DND-41 (cell line): ENCODE measurements around the gene ATP6V0D1.

ENCODE experiments used
- EZH2 ChIP-seq: IDR thresholded peaks from 3 replicates; pipeline ENCODE4 v1.6.1; 2012; ENCODE audit warnings: borderline replicate concordance, low read depth, mild to moderate bottlenecking, moderate library complexity, low read length, inconsistent platforms; ENCODE audit not compliant: severe bottlenecking
- TF ChIP-seq, protein P1 (sequence below): IDR thresholded peaks from 2 replicates; pipeline ENCODE4 v1.5.1; 2012; ENCODE audit warnings: borderline replicate concordance, low read length, moderate library complexity, mild to moderate bottlenecking; ENCODE audit not compliant: poor library complexity, severe bottlenecking; ENCODE audit errors: extremely low read depth

GRCh38 chr16:67419502-67419901 lies 61.5 kb downstream of the ATP6V0D1 start:
- no peak for TF ChIP-seq EZH2
- TF ChIP-seq, protein P1, sequence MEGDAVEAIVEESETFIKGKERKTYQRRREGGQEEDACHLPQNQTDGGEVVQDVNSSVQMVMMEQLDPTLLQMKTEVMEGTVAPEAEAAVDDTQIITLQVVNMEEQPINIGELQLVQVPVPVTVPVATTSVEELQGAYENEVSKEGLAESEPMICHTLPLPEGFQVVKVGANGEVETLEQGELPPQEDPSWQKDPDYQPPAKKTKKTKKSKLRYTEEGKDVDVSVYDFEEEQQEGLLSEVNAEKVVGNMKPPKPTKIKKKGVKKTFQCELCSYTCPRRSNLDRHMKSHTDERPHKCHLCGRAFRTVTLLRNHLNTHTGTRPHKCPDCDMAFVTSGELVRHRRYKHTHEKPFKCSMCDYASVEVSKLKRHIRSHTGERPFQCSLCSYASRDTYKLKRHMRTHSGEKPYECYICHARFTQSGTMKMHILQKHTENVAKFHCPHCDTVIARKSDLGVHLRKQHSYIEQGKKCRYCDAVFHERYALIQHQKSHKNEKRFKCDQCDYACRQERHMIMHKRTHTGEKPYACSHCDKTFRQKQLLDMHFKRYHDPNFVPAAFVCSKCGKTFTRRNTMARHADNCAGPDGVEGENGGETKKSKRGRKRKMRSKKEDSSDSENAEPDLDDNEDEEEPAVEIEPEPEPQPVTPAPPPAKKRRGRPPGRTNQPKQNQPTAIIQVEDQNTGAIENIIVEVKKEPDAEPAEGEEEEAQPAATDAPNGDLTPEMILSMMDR, result no peak
